Transverse colon (tissue), 4 donors: Measurements from ENCODE around the gene PPFIBP2. TPM values are rescaled to one million over a fixed set of nuclear protein-coding genes. Genes with fewer than 3 reads are reported as not detected.

Source experiments
- DNase-seq: peaks from one replicate; pipeline ENCODE4 v3.0.0-alpha.2; 2019
- H3K27ac ChIP-seq, 4 donors: fragments of 200-600 bp; sonication (generic); 2 replicates each; pipeline ENCODE4 v1.5.1; 2016 to 2018; ENCODE audit warnings: inconsistent platforms in 4 of 4
- H3K27me3 ChIP-seq: fragments of 200-600 bp; sonication (generic); 2 replicates; pipeline ENCODE4 v1.5.1; 2017; ENCODE audit warnings: inconsistent platforms
- H3K36me3 ChIP-seq, 4 donors: fragments of 200-600 bp; sonication (generic); 2 replicates each; pipeline ENCODE4 v1.5.1; 2017 to 2019; ENCODE audit warnings: inconsistent platforms in 4 of 4
- H3K4me1 ChIP-seq, 4 donors: fragments of 200-600 bp; sonication (generic); 2 replicates each; pipeline ENCODE4 v1.5.1; 2017 to 2020; ENCODE audit warnings: inconsistent platforms in 4 of 4
- H3K4me3 ChIP-seq, 4 donors: fragments of 200-600 bp; sonication (generic); 1 replicate in 1 of 4; 2 replicates in 3 of 4; pipeline versions ENCODE4 v1.5.1 to v1.6.1; 2017 to 2019; ENCODE audit warnings: inconsistent platforms in 4 of 4
- H3K9me3 ChIP-seq, 2 donors: fragments of 200-600 bp; sonication (generic); 2 replicates each; pipeline ENCODE4 v1.5.1; 2017 to 2019; ENCODE audit warnings: inconsistent platforms in 2 of 2
- EP300 ChIP-seq: sonication (generic); formaldehyde crosslinking; IDR thresholded peaks from one replicate; pipeline ENCODE4 v1.6.1; 2017; ENCODE audit warnings: antibody characterized with exemption, low read depth
- POLR2A ChIP-seq: fragments of 450-650 bp; IDR thresholded peaks from one replicate; pipeline ENCODE4 v1.6.1; 2016; ENCODE audit warnings: antibody characterized with exemption, mild to moderate bottlenecking, moderate library complexity
- POLR2AphosphoS5 ChIP-seq, 3 donors: sonication (generic); formaldehyde crosslinking; IDR thresholded peaks; one replicate each; pipeline ENCODE4 v1.6.1; 2016; ENCODE audit warnings: antibody characterized with exemption in 3 of 3
- WGBS, 2 donors: methylation state at CpG; one replicate each; pipeline ENCODE4 v1.1.5; 2018; ENCODE audit warnings: low coverage in 1 of 2; 5-methylcytosine and 5-hydroxymethylcytosine counted together
- in situ Hi-C, 4 donors: fragments of 200-750 bp; cut with MboI; loops; one replicate each; pipeline versions ENCODE4 v1.15.0 to v1.15.1; 2017; ENCODE audit warnings: low sequenced_read_pairs in 3 of 4, low pct_ligation_motif_present in 1 of 4, low pct_unique_long_range_greater_than_20kb in 1 of 4
- intact Hi-C: fragments of 100-400 bp; cut with DNase I; formaldehyde crosslinking; loops from one replicate; pipeline ENCODE4 v1.15.1; 2023; ENCODE audit warnings: low total_unique reads
- total RNA-seq, 4 donors: library from RNA; depleted of rRNA; stranded (reverse); fragments of >200 nt; gene quantifications; one replicate each; pipeline ENCODE4 v1.1.0, GENCODE V29; 2016
- TF ChIP-seq, protein P1 (sequence below), 5 experiments: fragments of 200-600 bp in 3 of 5; fragments of 450-650 bp in 2 of 5; sonication (generic) in 3 of 5; IDR thresholded peaks; 1 replicate in 2 of 5; 2 replicates in 3 of 5; pipeline ENCODE4 v1.5.1; 2016 to 2017; ENCODE audit warnings: antibody characterized with exemption in 5 of 5, inconsistent platforms in 3 of 5, mild to moderate bottlenecking in 2 of 5, moderate library complexity in 1 of 5

The PPFIBP2 gene
- total RNA-seq, 4 donors from 2014 or later = 36.0 to 257 (median 83.3) TPM

DNA sequence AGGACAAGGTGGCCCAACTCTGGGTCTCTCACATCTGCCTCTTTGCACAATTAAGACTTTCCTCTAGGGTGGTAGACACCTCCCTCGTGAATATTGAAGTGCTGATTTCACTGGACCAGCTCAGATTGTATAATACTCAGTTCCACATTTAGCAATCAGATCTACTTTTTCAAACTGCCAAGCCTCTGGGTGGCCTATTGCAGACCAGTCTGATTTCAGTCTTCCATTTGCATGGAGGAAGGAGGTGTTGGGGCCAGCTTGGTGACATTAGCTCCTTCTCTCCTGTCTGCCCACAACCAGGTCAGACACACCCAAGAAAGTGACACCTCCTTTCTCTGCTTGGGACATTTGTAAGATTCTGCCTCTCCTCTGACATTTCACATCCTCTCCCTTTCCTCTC, 78.2 kb downstream of the PPFIBP2 start:
- Histone ChIP-seq H3K4me3 (no peak overlapping the region), H3K9me3 (no peaks in the 10 kb centered on the region), H3K27me3 (no peaks in the 10 kb centered on the region), H3K27ac (peak overlapping the region in 2 of 4 donors; percentile 3 to 36), H3K36me3 (no peaks in the 10 kb centered on the region), H3K4me1 (peaks cover 5 to 34% (median 25%) of the 10 kb centered on the region in 4 donors)
- in situ Hi-C loops = no loop called here
- TF ChIP-seq POLR2AphosphoS5 (IDR thresholded peaks at IDR 0.05) (no peak), POLR2A (no peak)
- TF ChIP-seq, protein P1, sequence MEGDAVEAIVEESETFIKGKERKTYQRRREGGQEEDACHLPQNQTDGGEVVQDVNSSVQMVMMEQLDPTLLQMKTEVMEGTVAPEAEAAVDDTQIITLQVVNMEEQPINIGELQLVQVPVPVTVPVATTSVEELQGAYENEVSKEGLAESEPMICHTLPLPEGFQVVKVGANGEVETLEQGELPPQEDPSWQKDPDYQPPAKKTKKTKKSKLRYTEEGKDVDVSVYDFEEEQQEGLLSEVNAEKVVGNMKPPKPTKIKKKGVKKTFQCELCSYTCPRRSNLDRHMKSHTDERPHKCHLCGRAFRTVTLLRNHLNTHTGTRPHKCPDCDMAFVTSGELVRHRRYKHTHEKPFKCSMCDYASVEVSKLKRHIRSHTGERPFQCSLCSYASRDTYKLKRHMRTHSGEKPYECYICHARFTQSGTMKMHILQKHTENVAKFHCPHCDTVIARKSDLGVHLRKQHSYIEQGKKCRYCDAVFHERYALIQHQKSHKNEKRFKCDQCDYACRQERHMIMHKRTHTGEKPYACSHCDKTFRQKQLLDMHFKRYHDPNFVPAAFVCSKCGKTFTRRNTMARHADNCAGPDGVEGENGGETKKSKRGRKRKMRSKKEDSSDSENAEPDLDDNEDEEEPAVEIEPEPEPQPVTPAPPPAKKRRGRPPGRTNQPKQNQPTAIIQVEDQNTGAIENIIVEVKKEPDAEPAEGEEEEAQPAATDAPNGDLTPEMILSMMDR (IDR thresholded peaks at IDR 0.05) = no peak
- no peak for DNase-seq
- intact Hi-C loops = no loop called here
- 43% methylated on average over 1 of the region's 1 CpG; no CpG with 5 or more reads in 1 of the 2 donors for WGBS, 2 donors

DNA sequence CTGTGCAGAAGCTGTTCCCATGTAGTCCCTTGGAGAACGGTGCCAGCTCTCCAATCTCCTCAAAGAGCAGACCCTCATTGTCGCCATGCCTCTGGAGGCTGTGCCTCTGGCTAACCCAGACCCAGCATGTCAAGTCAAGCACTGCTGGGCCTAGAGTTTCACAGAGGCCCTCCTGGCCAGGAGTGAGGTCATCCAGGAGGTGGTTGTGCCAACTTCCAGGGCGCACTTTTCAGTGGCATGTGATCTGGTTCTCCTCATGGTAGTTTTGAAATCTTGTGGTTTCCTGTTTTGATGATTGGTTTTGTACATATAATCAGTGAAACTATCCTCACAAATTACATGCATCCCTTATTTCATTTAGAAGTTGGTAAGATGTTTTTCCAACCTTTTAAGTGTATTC, 78.9 kb downstream of the PPFIBP2 start:
- 90% methylated on average over 3 of the region's 3 CpGs; no CpG with 5 or more reads in 1 of the 2 donors for WGBS, 2 donors
- no peaks in the 10 kb centered on the region for H3K27me3 ChIP-seq

DNA sequence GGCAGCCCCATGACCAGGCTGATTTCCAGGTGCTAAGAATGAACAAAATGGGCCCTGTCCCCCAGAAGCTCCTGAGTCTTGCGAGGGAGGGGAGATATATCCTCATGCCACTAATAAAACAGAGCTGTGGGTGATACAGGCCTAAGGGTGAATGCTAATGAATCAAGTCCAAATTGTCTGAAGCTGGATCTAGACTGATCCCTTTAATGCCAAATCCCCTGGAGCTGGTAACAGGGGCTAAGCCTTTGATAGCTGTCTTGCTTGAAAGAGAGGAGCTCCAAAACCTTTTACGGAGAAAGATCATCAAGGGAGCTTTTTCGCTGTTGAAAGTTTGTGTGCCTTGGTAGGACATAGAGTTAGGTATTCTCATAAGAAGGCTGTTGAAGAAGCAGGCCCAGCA, 79.7 kb downstream of the PPFIBP2 start:
- intact Hi-C loops = no loop called here
- TF ChIP-seq POLR2AphosphoS5 (IDR thresholded peaks at IDR 0.05) = no peak
- TF ChIP-seq EP300 = no peak
- TF ChIP-seq, protein P1 (IDR thresholded peaks at IDR 0.05) = no peak
- H3K36me3 ChIP-seq = no peaks in the 10 kb centered on the region
- no peak overlapping the region for H3K4me3 ChIP-seq
- in situ Hi-C loops = no loop called here
- H3K9me3 ChIP-seq = no peaks in the 10 kb centered on the region
- no peak overlapping the region for H3K27ac ChIP-seq
- 40 to 96% methylated on average over 1 to 3 of the region's 3 CpGs for WGBS, 2 donors
- H3K27me3 ChIP-seq = no peaks in the 10 kb centered on the region
- peaks cover 5 to 36% (median 32%) of the 10 kb centered on the region in 4 donors for H3K4me1 ChIP-seq
- DNase-seq = no peak

More for the DNA sequence above, 78.9 kb downstream of the PPFIBP2 start:
- Histone ChIP-seq H3K4me3 (no peak overlapping the region), H3K9me3 (no peaks in the 10 kb centered on the region), H3K4me1 (peaks cover 5 to 32% (median 28%) of the 10 kb centered on the region in 4 donors), H3K27ac (no peak overlapping the region), H3K36me3 (no peaks in the 10 kb centered on the region)
- intact Hi-C loops = no loop called here
- in situ Hi-C loops = no loop called here
- TF ChIP-seq, protein P1 (IDR thresholded peaks at IDR 0.05) = no peak
- TF ChIP-seq POLR2AphosphoS5 (IDR thresholded peaks at IDR 0.05) = no peak
- TF ChIP-seq POLR2A = no peak
- no peak for TF ChIP-seq EP300
- DNase-seq = no peak

DNA sequence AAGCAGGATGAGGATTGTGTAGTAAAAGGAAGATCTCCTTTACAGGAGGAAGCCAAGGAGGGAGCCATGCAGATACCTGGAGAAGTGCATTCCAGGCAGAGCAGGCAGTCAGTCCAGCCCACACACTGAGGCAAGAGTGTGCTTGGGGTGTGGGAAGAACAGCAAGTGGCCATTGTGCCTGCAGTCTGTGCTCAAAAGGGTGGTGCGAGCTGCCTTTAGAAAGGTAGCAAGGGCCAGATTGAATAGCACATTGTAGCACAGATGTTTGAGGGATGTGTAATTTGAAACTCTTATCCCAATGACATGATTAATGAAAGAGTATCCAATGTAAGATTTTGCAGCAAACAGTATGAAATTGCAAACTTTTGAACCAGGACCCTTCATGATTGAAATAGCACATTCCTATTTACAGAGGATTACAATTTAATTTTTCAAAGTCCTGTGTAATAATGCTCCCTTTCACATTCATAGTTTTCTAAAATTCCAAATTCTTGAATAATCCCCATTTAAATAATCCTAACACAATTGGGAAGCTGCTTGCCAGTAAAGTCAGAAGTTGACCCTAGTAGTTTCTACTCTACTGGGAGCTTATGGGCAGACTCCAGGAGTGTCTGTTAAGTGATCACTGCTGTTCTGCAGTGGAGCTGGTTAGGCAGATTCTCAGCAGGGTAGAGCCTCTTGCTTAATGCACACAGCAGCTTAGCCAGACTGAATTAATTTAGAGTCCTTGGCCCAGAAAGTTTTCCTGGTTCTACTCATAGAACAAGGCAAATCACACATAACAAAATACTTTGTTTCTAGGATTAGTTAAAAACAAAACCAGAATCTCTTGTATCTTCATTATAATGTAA, 81.4 kb downstream of the PPFIBP2 start:
- H3K27ac ChIP-seq = peak overlapping the region in 1 of 4 donors; percentile 8
- in situ Hi-C loops = no loop called here

More for the DNA sequence above, 81.4 kb downstream of the PPFIBP2 start:
- DNase-seq = no peak
- Histone ChIP-seq H3K4me3 (no peak overlapping the region), H3K36me3 (no peaks in the 10 kb centered on the region), H3K4me1 (peaks cover 5 to 46% (median 36%) of the 10 kb centered on the region in 4 donors), H3K9me3 (no peaks in the 10 kb centered on the region), H3K27me3 (no peaks in the 10 kb centered on the region)
- TF ChIP-seq POLR2AphosphoS5 (IDR thresholded peaks at IDR 0.05) (no peak), POLR2A (no peak), EP300 (no peak)
- TF ChIP-seq, protein P1 (IDR thresholded peaks at IDR 0.05) = no peak
- intact Hi-C loops = no loop called here
- 90% methylated on average over 1 of the region's 1 CpG; no CpG with 5 or more reads in 1 of the 2 donors for WGBS, 2 donors
